ENCODE measurements around the gene LGALS8.

LGALS8 gene

DNA sequence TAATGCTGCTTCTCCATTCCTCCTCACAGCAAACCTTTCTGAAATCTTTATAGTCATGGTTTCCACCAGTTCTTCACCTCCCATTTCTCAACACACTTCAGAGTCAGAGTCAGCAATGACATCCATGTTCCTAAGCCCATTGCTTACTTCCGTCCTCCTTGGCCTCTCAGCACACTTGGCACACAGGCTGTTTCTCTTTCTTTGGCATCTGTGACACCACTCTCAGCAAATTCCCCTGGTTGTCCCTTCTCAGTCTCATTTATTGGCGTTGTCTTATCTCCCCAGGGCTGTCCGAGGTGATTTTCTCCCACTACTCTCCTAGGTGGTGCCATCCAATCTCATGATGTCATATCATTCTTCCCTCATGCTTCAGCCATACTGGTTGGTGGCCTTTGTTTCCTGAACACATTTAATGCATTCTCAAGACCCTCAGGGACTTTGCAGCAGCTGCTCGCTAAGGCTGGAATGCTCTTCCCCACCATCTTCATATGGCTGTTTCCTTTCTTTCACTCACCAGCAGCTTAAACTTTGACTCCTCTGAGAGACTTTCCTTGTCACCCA, 3.3 kb upstream of the LGALS8 start:
- no peaks in the 10 kb centered on the region for H3K9me3 Mint-ChIP-seq
- H3K27me3 Mint-ChIP-seq = no peaks in the 10 kb centered on the region
- H3K4me3 Mint-ChIP-seq = no peak overlapping the region
- H3K36me3 Mint-ChIP-seq (ENCODE audit: low read depth) = peaks cover 8% of the 10 kb centered on the region
- peaks cover 30% of the 10 kb centered on the region for H3K4me1 Mint-ChIP-seq (ENCODE audit: low read depth)
- no peak overlapping the region for H3K27ac Mint-ChIP-seq

DNA sequence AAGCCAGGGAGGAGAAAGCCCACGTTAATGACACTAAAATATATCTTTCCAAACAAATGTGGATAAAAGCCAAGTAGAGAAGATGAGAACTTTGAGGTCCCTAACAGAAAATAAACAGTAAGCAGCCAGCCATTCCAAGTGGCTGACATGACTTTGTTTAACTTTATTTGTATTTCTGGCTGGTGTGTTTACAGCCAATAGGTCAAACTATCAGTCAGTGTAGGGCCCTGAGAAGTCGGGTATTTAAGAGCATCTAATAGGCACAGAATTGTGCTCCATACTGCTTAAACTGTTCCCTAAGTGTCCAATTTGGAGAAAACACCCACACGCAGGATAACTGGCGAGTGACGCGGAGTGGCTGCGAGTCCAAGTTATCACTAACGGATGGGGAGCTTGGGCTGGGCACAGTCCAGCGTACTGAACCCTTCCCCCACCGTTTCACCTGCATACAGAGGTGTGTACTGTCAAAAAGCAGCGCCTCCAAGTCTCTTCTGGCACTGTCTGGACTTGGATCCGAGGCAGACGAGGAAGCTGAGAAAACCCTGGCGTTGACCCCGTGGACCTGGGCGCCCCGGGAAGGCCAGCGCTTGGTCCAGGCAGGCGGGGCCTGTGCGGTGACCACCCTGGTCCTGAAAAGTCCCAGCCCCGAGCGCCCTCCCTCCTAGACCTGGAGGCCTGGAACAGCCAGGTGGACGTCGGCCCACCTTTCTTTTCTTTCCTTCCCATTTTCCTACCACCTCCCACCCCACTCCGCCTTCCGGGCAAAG, 662 bp upstream of the LGALS8 start:
- H3K27ac Mint-ChIP-seq = peak overlapping the region; percentile 98
- H3K4me3 Mint-ChIP-seq = peak overlapping the region; percentile 94
- no peaks in the 10 kb centered on the region for H3K9me3 Mint-ChIP-seq
- peaks cover 25% of the 10 kb centered on the region for H3K36me3 Mint-ChIP-seq (ENCODE audit: low read depth)
- peaks cover 23% of the 10 kb centered on the region for H3K4me1 Mint-ChIP-seq (ENCODE audit: low read depth)
- H3K27me3 Mint-ChIP-seq = no peaks in the 10 kb centered on the region

DNA sequence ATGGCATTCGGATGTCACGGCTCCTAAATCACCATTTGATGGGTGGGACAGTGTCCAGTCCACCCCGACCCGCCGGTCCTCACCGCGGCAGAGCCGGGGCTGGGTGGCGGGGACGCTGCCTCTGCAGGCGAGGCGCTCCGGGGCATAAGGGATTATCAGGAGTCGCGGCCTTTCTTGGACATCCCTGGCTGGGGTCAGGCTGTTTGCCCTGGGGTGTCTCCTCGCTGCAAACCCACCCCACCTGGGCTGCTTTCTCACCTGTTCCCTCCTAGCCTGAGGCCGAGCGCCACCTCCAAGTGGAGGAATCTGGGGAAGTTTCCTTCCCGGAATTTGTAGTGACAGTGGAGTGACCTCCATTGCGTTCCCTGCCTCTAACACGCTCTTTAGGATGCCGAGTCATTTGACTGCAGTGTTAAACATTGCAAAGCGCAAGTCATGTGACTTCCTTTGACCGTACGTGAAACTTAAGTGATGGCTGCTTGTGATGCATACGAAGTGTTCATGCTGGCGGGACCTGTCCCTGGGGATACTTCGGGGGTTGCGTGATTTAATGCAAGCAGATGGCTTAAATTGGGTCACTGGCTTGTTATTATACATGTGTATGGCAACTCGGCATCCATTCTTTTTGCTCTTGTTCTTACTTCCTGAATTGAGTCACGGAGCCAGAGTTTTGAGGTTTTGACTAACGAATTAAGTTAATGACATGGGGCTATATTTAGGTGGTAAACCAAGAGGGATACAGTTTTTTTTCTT, 536 bp downstream of the LGALS8 start:
- peak overlapping the region; percentile 94 for H3K4me3 Mint-ChIP-seq
- H3K4me1 Mint-ChIP-seq (ENCODE audit: low read depth) = peaks cover 23% of the 10 kb centered on the region
- H3K27me3 Mint-ChIP-seq = no peaks in the 10 kb centered on the region
- H3K27ac Mint-ChIP-seq = peak overlapping the region; percentile 98
- no peaks in the 10 kb centered on the region for H3K9me3 Mint-ChIP-seq
- H3K36me3 Mint-ChIP-seq (ENCODE audit: low read depth) = peaks cover 30% of the 10 kb centered on the region

DNA sequence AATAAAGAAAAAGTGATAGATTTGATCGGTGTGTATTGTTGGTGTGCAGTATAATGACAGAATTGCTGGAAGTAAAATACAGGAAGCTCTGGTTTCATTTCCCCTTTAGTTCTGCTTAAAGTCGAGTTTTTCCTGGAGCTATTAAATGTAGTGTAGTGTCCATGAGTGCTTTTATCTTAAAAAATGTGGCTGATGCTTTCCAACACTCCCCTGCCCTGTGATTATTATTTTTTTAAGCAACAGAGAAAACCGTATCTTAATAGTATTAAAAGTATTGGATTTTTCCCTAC, 1.1 kb downstream of the LGALS8 start:
- Mint-ChIP-seq H3K9me3 (no peaks in the 10 kb centered on the region), H3K27me3 (no peaks in the 10 kb centered on the region), H3K4me3 (peak overlapping the region; percentile 94), H3K36me3 (ENCODE audit: low read depth) (peaks cover 30% of the 10 kb centered on the region), H3K4me1 (ENCODE audit: low read depth) (peaks cover 23% of the 10 kb centered on the region), H3K27ac (peak overlapping the region; percentile 98)

DNA sequence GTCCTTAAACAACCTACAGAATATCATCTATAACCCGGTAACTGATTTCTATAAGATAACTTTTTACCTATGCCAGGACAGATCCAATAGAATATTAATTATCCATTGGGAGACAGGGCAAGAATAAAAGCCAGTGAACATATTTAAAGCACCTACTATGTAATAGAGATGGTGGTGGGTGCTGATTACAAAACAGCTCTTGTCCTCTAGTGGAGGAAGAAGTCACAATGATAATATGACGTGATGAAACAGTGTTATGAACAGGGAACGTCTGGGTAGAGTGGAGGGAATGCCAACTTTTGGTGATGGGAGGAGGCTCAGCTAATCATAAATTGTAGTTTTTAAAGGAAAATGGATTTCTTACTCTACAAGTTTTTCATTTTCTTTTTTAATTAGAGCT, 2.3 kb downstream of the LGALS8 start:
- peaks cover 32% of the 10 kb centered on the region for H3K4me1 Mint-ChIP-seq (ENCODE audit: low read depth)
- peak overlapping the region; percentile 4 for H3K4me3 Mint-ChIP-seq
- no peaks in the 10 kb centered on the region for H3K27me3 Mint-ChIP-seq
- no peaks in the 10 kb centered on the region for H3K9me3 Mint-ChIP-seq
- peaks cover 36% of the 10 kb centered on the region for H3K36me3 Mint-ChIP-seq (ENCODE audit: low read depth)
- peak overlapping the region; percentile 71 for H3K27ac Mint-ChIP-seq

DNA sequence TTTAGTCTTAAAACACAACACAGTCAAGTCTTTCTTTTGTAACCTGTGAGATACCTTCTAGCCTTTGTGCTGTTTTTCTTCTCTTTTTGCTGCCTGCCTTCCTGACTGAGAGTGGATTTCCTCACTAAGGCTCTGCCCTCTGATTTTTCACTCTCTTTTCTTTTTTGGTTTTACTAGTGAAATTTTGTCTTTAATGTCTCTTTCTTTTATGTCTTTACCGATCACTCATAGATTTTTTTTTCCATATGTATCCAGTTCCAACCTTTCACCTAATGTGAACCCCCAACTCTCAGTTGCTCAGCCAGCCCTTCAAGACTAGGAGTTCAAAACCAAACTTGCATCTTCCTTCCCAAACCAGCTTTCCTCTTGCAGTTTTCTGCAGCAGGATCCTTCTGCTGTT, 6.5 kb downstream of the LGALS8 start:
- Mint-ChIP-seq H3K9me3 (no peaks in the 10 kb centered on the region), H3K27ac (peak overlapping the region; percentile 18), H3K4me1 (ENCODE audit: low read depth) (peaks cover 48% of the 10 kb centered on the region), H3K4me3 (no peak overlapping the region), H3K36me3 (ENCODE audit: low read depth) (peaks cover 43% of the 10 kb centered on the region), H3K27me3 (no peaks in the 10 kb centered on the region)

DNA sequence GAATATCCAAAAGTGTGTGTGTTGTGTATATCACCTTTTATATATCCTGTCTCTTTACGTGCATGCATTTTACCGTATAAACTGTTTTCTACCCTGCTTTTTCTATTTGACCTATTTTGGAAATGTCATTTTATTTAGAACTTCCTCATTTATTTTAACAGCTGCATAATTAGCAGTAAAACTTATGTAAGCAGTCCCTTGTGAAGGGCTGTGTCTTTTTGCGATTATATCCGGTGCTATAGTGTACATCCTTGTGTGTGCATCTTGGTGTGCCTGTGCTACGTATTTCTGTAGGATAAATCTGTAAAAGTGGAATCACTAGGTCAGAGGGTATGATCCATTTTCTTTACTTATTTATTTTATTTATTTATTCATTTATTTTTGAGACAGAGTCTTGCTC, 7.2 kb downstream of the LGALS8 start:
- peaks cover 48% of the 10 kb centered on the region for H3K4me1 Mint-ChIP-seq (ENCODE audit: low read depth)
- no peaks in the 10 kb centered on the region for H3K9me3 Mint-ChIP-seq
- H3K27ac Mint-ChIP-seq = no peak overlapping the region
- H3K27me3 Mint-ChIP-seq = no peaks in the 10 kb centered on the region
- no peak overlapping the region for H3K4me3 Mint-ChIP-seq
- H3K36me3 Mint-ChIP-seq (ENCODE audit: low read depth) = peaks cover 46% of the 10 kb centered on the region

DNA sequence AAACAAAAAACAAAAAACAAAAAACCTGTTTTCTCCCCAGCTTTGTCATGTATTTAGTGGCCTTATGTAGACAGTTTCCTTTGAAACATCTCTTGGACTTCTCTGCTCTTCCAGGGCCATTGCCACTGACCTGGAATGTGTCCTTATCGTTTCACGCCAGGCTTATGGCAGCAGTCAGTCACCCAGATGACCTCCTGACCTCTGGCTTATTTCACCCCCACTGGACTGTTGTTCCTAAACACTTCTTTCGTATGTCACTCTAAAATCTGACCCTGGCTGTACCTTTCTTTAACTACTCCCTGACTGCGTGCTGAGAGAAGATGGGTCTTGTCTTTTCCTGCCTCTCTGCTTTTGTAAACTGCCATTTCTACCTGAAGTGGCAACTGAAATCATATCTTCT, 9.1 kb downstream of the LGALS8 start:
- Mint-ChIP-seq H3K27me3 (no peaks in the 10 kb centered on the region), H3K36me3 (ENCODE audit: low read depth) (peaks cover 44% of the 10 kb centered on the region), H3K4me1 (ENCODE audit: low read depth) (peaks cover 47% of the 10 kb centered on the region), H3K27ac (peak overlapping the region; percentile 83), H3K9me3 (no peaks in the 10 kb centered on the region), H3K4me3 (no peak overlapping the region)

DNA sequence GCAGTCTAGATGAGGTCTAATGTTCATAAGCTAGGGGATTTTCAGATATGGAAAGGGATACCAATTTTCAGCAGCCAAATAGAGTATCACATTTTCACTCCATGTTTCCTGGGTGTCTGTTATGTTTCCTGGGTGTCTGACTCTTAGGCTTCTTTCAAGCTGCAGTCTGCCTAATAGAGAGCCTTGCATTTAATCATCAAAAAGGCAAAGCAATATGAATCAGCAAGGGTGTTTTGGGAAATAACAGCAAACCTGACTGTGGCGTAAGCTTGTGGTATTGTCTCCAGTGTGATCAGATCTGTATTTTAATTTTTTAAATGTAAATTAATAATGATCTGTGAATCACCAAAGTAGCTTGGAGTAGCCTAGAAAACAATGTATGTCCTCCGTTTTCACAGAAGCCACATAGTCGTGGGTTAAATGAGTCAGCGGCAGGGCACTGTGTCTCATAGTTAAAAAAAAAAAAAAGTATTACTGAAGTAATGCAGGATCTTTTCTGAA, 10.4 kb downstream of the LGALS8 start:
- H3K4me1 Mint-ChIP-seq (ENCODE audit: low read depth) = peaks cover 47% of the 10 kb centered on the region
- peaks cover 41% of the 10 kb centered on the region for H3K36me3 Mint-ChIP-seq (ENCODE audit: low read depth)
- no peak overlapping the region for H3K4me3 Mint-ChIP-seq

DNA sequence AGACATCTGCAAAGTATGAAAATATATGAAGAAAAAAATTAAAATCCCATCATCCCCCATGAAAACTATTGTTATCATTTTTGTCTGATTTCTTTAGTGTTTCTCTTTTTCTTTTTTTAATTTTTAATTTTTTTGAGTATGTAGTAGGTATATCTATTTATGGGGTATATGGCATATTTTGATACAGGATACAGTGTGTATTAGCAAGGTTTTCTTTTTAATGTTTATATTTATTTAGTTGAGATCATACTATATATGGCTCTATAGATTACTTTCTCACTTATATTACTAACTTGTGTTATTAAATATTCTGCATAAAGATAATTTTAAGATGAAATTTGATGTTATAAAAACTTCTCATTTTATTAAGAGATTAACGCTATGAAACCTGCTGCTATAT, 11.4 kb downstream of the LGALS8 start:
- no peak overlapping the region for H3K27ac Mint-ChIP-seq
- no peaks in the 10 kb centered on the region for H3K27me3 Mint-ChIP-seq
- H3K4me3 Mint-ChIP-seq = no peak overlapping the region
- no peaks in the 10 kb centered on the region for H3K9me3 Mint-ChIP-seq
- peaks cover 49% of the 10 kb centered on the region for H3K36me3 Mint-ChIP-seq (ENCODE audit: low read depth)
- peaks cover 45% of the 10 kb centered on the region for H3K4me1 Mint-ChIP-seq (ENCODE audit: low read depth)

More for the DNA sequence above, 10.4 kb downstream of the LGALS8 start:
- no peaks in the 10 kb centered on the region for H3K9me3 Mint-ChIP-seq
- no peaks in the 10 kb centered on the region for H3K27me3 Mint-ChIP-seq
- peak overlapping the region; percentile 78 for H3K27ac Mint-ChIP-seq

DNA sequence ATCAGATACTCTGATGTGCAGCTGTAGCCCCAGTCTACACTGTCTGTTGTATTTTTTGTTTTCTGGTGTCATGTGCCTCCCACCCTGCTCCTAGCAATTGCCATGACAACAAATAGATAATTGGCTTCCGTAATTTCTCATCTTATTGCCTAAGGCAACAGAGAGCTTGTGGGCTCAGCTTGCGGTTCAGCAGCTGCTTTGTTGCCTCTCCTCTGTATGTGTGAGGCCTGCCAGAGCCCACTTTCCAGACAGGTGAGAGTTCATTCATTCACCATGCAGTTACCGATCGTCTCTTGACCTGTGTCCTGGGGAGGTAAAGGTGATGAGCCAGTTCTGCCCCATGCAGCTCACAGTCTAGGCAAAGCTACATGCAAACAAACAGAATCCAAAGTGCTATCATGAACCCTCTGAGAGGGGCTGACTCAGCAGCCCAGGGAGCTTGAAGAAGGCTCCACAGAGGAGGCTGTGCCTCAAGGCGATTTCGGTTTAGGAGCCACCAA, 11.9 kb downstream of the LGALS8 start:
- H3K36me3 Mint-ChIP-seq (ENCODE audit: low read depth) = peaks cover 50% of the 10 kb centered on the region
- H3K4me3 Mint-ChIP-seq = no peak overlapping the region
- peaks cover 42% of the 10 kb centered on the region for H3K4me1 Mint-ChIP-seq (ENCODE audit: low read depth)
- H3K27me3 Mint-ChIP-seq = no peaks in the 10 kb centered on the region
- no peaks in the 10 kb centered on the region for H3K9me3 Mint-ChIP-seq
- no peak overlapping the region for H3K27ac Mint-ChIP-seq

DNA sequence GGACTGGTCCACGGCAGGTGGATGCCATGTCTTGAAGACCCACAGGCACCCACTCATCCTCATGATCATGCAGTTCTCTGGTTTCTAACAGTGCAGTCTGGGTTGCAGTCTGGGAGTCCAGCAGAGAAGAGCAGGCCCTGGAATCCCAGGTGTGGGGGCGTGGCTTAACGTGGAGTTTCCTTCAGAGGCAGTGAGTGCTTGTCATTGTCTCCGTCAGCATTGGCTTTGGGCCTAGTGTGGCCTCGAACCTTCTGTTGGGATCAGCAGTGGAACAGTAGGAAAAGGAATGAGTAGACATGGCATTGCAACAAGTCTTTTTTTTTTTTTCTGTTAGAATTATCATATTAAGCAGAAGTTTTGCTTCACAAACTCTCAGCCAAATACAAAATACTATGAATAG, 12.8 kb downstream of the LGALS8 start:
- H3K4me1 Mint-ChIP-seq (ENCODE audit: low read depth) = peaks cover 36% of the 10 kb centered on the region
- no peak overlapping the region for H3K4me3 Mint-ChIP-seq
- H3K9me3 Mint-ChIP-seq = no peaks in the 10 kb centered on the region
- no peaks in the 10 kb centered on the region for H3K27me3 Mint-ChIP-seq
- peaks cover 50% of the 10 kb centered on the region for H3K36me3 Mint-ChIP-seq (ENCODE audit: low read depth)
- H3K27ac Mint-ChIP-seq = no peak overlapping the region

DNA sequence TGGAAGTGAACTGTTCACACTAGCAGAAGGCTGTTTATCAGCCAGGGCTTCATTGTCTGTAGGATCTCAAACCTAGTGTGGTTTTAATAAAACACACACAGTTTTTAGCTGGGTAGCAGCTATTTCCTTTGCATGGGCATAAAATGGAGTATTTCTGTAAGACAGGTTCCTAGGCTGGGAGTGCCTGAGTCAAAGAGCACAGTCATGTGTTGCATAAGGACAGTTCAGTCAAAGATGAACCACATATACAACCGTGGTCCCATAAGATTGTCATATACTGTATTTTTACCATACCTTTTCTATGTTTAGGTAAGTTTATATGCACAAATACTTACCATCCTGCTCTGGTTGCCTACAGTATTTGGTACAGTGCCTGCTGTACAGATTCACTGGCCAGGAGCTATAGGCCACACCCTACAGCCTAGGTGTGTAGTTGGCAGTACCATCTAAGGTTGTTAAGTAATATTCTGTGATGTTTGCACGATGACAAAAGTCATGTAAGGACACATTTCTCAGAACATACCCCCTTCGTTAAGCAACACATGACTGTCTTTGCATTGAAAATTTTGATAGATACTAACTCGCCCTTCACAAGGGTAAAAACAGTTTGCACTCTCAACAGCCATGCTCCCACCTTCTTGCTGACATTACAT, 17.2 kb downstream of the LGALS8 start:
- Mint-ChIP-seq H3K36me3 (ENCODE audit: low read depth) (peaks cover 68% of the 10 kb centered on the region), H3K4me1 (ENCODE audit: low read depth) (peaks cover 13% of the 10 kb centered on the region), H3K4me3 (no peak overlapping the region), H3K27ac (no peak overlapping the region), H3K27me3 (no peaks in the 10 kb centered on the region), H3K9me3 (no peaks in the 10 kb centered on the region)

DNA sequence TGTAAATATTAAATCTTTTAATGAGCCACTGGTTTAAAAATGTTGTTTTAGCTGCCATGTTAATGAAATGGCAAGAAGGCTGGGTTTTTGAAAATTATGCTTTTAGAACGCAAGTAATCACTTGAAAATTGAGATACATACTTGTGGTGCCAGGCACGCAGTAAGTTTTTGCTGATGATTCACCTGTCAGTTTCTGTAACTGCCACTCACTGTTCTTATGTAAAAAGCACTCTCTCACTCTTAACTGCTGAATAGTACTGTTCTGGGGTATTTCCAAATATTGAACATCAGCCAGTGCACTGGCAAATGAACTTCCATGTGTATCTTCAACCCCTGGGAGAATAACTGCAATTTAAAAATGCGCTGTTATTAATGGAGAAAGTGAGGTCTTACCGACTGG, 17.9 kb downstream of the LGALS8 start:
- H3K27ac Mint-ChIP-seq = no peak overlapping the region
- peaks cover 67% of the 10 kb centered on the region for H3K36me3 Mint-ChIP-seq (ENCODE audit: low read depth)
- H3K27me3 Mint-ChIP-seq = no peaks in the 10 kb centered on the region
- H3K9me3 Mint-ChIP-seq = no peaks in the 10 kb centered on the region
- no peak overlapping the region for H3K4me3 Mint-ChIP-seq
- H3K4me1 Mint-ChIP-seq (ENCODE audit: low read depth) = peaks cover 13% of the 10 kb centered on the region
